H1 (cell line): ENCODE results near the gene SERPINH1. TPM values are rescaled to one million over a fixed set of nuclear protein-coding genes. Genes with fewer than 3 reads are reported as not detected.

Experiments used
- CTCF ChIA-PET: fragments of 300-600 bp; sonication (Branson Sonifier 250); formaldehyde crosslinking; loops from one replicate; lab custom pipeline; 2021; ENCODE audit not compliant: partially characterized antibody; lab: Charles Lee
- POLR2A ChIA-PET: fragments of 300-600 bp; sonication (Branson Sonifier 250); formaldehyde crosslinking; loops from one replicate; lab custom pipeline; 2021; ENCODE audit warnings: inconsistent platforms; ENCODE audit not compliant: partially characterized antibody; lab: Charles Lee
- DNase-seq, 2 experiments: peaks; one replicate each; pipeline versions ENCODE4 v3.0.0 to v3.0.0-alpha.2; 2010 to 2022; ENCODE audit warnings: low spot score in 2 of 2, low read depth in 1 of 2, mixed read lengths in 1 of 2
- FAIRE-seq: peaks from 2 replicates; lab custom pipeline; 2011; peaks lifted over from hg19 to GRCh38; lab: Jason Lieb, UNC
- H2AFZ ChIP-seq: 2 replicates; pipeline ENCODE4 v1.8.1; 2012; ENCODE audit warnings: low read length, inconsistent platforms
- H2AK5ac ChIP-seq: 2 replicates; pipeline ENCODE4 v1.6.1; 2013; ENCODE audit warnings: low read depth, low read length
- H2BK120ac ChIP-seq: replicated peaks from 2 replicates; pipeline ENCODE3; 2013; ENCODE audit warnings: low read depth, low read length, inconsistent platforms
- H2BK12ac ChIP-seq: 2 replicates; pipeline ENCODE4 v1.6.1; 2013; ENCODE audit warnings: low read depth, low read length
- H2BK15ac ChIP-seq: 2 replicates; pipeline ENCODE4 v1.6.1; 2013; ENCODE audit warnings: low read length
- H2BK20ac ChIP-seq: 2 replicates; pipeline ENCODE4 v1.6.1; 2013; ENCODE audit warnings: low read length
- H2BK5ac ChIP-seq: 2 replicates; pipeline ENCODE4 v1.6.1; 2013; ENCODE audit warnings: low read depth, low read length
- H3K14ac ChIP-seq: 2 replicates; pipeline ENCODE4 v1.6.1; 2013; ENCODE audit warnings: inconsistent platforms; ENCODE audit not compliant: insufficient read length
- H3K18ac ChIP-seq: 2 replicates; pipeline ENCODE4 v1.6.1; 2013; ENCODE audit warnings: low read length; ENCODE audit errors: extremely low read depth
- H3K23ac ChIP-seq: 2 replicates; pipeline ENCODE4 v1.6.1; 2013; ENCODE audit warnings: inconsistent platforms; ENCODE audit not compliant: insufficient read length
- H3K23me2 ChIP-seq: 2 replicates; pipeline ENCODE4 v1.6.1; 2013; ENCODE audit warnings: low read depth, low read length
- H3K27ac ChIP-seq: 2 replicates; pipeline ENCODE4 v1.6.1; 2011; ENCODE audit warnings: low read depth, low read length, inconsistent platforms
- H3K27me3 ChIP-seq, 4 experiments: replicated peaks in 1 of 4; 1 replicate in 1 of 4; 2 replicates in 3 of 4; pipeline versions ENCODE4 v1.6.1 to v1.8.1; 2011 to 2013; ENCODE audit warnings: low read length in 3 of 4, mild to moderate bottlenecking in 3 of 4, inconsistent platforms in 2 of 4, mixed read lengths in 2 of 4, moderate library complexity in 1 of 4; ENCODE audit not compliant: control insufficient read depth in 3 of 4, insufficient read depth in 3 of 4; ENCODE audit errors: extremely low read depth in 1 of 4
- H3K36me3 ChIP-seq, 4 experiments: 2 replicates each; pipeline versions ENCODE4 v1.6.1 to v1.8.1; 2011 to 2013; ENCODE audit warnings: mild to moderate bottlenecking in 4 of 4, low read length in 3 of 4, moderate library complexity in 2 of 4, control low read depth in 1 of 4, inconsistent platforms in 1 of 4; ENCODE audit not compliant: insufficient read depth in 4 of 4, control insufficient read depth in 2 of 4
- H3K4ac ChIP-seq: replicated peaks from 2 replicates; pipeline ENCODE3; 2013; ENCODE audit warnings: low read length, low read depth, mixed read lengths, inconsistent platforms; ENCODE audit not compliant: insufficient read length
- H3K4me1 ChIP-seq, 4 experiments: replicated peaks in 1 of 4; 1 replicate in 1 of 4; 2 replicates in 3 of 4; pipeline versions ENCODE4 v1.6.1 to v1.8.1; 2011 to 2013; ENCODE audit warnings: low read length in 3 of 4, inconsistent platforms in 2 of 4, mixed read lengths in 1 of 4; ENCODE audit not compliant: insufficient read depth in 4 of 4, control insufficient read depth in 3 of 4
- H3K4me2 ChIP-seq, 2 experiments: 2 replicates each; pipeline versions ENCODE4 v1.6.1 to v1.8.1; 2011 to 2013; ENCODE audit warnings: low read depth in 2 of 2, low read length in 2 of 2, control low read depth in 1 of 2, inconsistent platforms in 1 of 2, mild to moderate bottlenecking in 1 of 2; ENCODE audit not compliant: insufficient read depth in 1 of 2
- H3K4me3 ChIP-seq, 4 experiments: fragments of 200-600, 300-600 bp in 1 of 4; sonication (generic), shearing (Covaris generic), sonication (Bioruptor Twin) in 1 of 4; 2 replicates each; pipeline versions ENCODE4 v1.5.1 to v1.8.1; 2011 to 2016; ENCODE audit warnings: low read length in 4 of 4, low read depth in 3 of 4, control low read depth in 2 of 4, inconsistent platforms in 2 of 4, mild to moderate bottlenecking in 2 of 4, mixed read lengths in 1 of 4, moderate library complexity in 1 of 4; ENCODE audit not compliant: insufficient read depth in 2 of 4; ENCODE audit errors: extremely low read depth in 1 of 4
- H3K56ac ChIP-seq: replicated peaks from 2 replicates; pipeline ENCODE3; 2013; ENCODE audit warnings: low read depth, mild to moderate bottlenecking, mixed read lengths, low read length, inconsistent platforms; ENCODE audit not compliant: insufficient read length
- H3K79me1 ChIP-seq: 2 replicates; pipeline ENCODE4 v1.6.1; 2013; ENCODE audit warnings: low read depth, low read length, control low read depth
- H3K79me2 ChIP-seq, 2 experiments: 2 replicates each; pipeline versions ENCODE4 v1.6.1 to v1.8.1; 2012 to 2013; ENCODE audit warnings: low read length in 2 of 2, mild to moderate bottlenecking in 2 of 2, inconsistent platforms in 1 of 2; ENCODE audit not compliant: insufficient read depth in 2 of 2, control insufficient read depth in 1 of 2
- H3K9ac ChIP-seq, 4 experiments: replicated peaks in 1 of 4; 1 replicate in 1 of 4; 2 replicates in 3 of 4; pipeline versions ENCODE4 v1.6.1 to v1.8.1; 2011 to 2013; ENCODE audit warnings: low read depth in 3 of 4, low read length in 3 of 4, control low read depth in 2 of 4, mild to moderate bottlenecking in 2 of 4, moderate library complexity in 2 of 4, inconsistent platforms in 1 of 4; ENCODE audit errors: extremely low read depth in 1 of 4
- H3K9me3 ChIP-seq, 2 experiments: 2 replicates each; pipeline versions ENCODE4 v1.6.1 to v1.8.1; 2012 to 2013; ENCODE audit warnings: mild to moderate bottlenecking in 2 of 2, moderate library complexity in 2 of 2, control low read depth in 1 of 2, inconsistent platforms in 1 of 2, low read depth in 1 of 2, low read length in 1 of 2, mixed read lengths in 1 of 2; ENCODE audit not compliant: insufficient read depth in 2 of 2
- H4K20me1 ChIP-seq, 2 experiments: replicated peaks in 1 of 2; 2 replicates each; pipeline versions ENCODE3 to v1.8.1; 2011 to 2013; ENCODE audit warnings: inconsistent platforms in 2 of 2, low read length in 2 of 2, mild to moderate bottlenecking in 1 of 2; ENCODE audit not compliant: insufficient read depth in 2 of 2, control insufficient read depth in 1 of 2
- H4K5ac ChIP-seq: 2 replicates; pipeline ENCODE4 v1.6.1; 2013; ENCODE audit warnings: low read length, low read depth, mixed read lengths, inconsistent platforms; ENCODE audit not compliant: insufficient read length
- H4K8ac ChIP-seq: 2 replicates; pipeline ENCODE4 v1.8.0; 2013; ENCODE audit warnings: mild to moderate bottlenecking, moderate library complexity, low read length, inconsistent platforms; ENCODE audit not compliant: insufficient read depth; ENCODE audit errors: extremely low read depth
- H4K91ac ChIP-seq: replicated peaks from 2 replicates; pipeline ENCODE3; 2013; ENCODE audit warnings: low read length, mixed read lengths, inconsistent platforms; ENCODE audit not compliant: insufficient read length
- BRCA1 ChIP-seq: IDR thresholded peaks from 2 replicates; pipeline ENCODE4 v1.6.1; 2012; ENCODE audit warnings: low read depth, low read length, improper control_type of control experiment
- CHD2 ChIP-seq: IDR thresholded peaks from 2 replicates; pipeline ENCODE4 v1.6.1; 2012; ENCODE audit warnings: low read length, improper control_type of control experiment
- CREB1 ChIP-seq: IDR thresholded peaks from 2 replicates; pipeline ENCODE4 v1.6.1; 2012; ENCODE audit warnings: inconsistent platforms
- EZH2 ChIP-seq: fragments of 200-600 bp; sonication (generic); IDR thresholded peaks from 2 replicates; pipeline ENCODE4 v1.7.1; 2012; ENCODE audit warnings: low read depth, mild to moderate bottlenecking, moderate library complexity, low read length, inconsistent platforms; ENCODE audit not compliant: severe bottlenecking
- HDAC6 ChIP-seq: IDR thresholded peaks from one replicate; pipeline ENCODE4 v1.7.1; 2012; ENCODE audit warnings: low read depth, mild to moderate bottlenecking, inconsistent platforms, low read length, moderate library complexity
- POLR2AphosphoS5 ChIP-seq: IDR thresholded peaks from 2 replicates; pipeline ENCODE4 v1.6.1; 2011; ENCODE audit warnings: low read depth, low read length
- RNF2 ChIP-seq: fragments of 200-900, 300-1000 bp; sonication (generic); IDR thresholded peaks from 2 replicates; pipeline ENCODE4 v1.7.1; 2016; ENCODE audit warnings: borderline replicate concordance, low read depth, mild to moderate bottlenecking, antibody characterized with exemption, low read length; ENCODE audit not compliant: poor library complexity, severe bottlenecking; ENCODE audit errors: missing control alignments
- SP1 ChIP-seq: IDR thresholded peaks from 2 replicates; pipeline ENCODE4 v1.6.1; 2011; ENCODE audit warnings: low read depth, low read length
- SUZ12 ChIP-seq: fragments of 200-600 bp; sonication (generic); IDR thresholded peaks from 2 replicates; pipeline ENCODE4 v1.6.1; 2012; ENCODE audit warnings: mild to moderate bottlenecking, inconsistent platforms, low read length, moderate library complexity, mixed read lengths
- TCF12 ChIP-seq: IDR thresholded peaks from 2 replicates; pipeline ENCODE4 v1.6.1; 2011; ENCODE audit warnings: low read depth, mild to moderate bottlenecking, low read length
- WGBS, 2 experiments: shearing (Covaris generic) in 1 of 2; methylation state at CpG; one replicate each; pipeline versions ENCODE4 v1.1.6 to v1.1.7; 2013 to 2015; ENCODE audit warnings: low lambda C conversion rate in 2 of 2, mixed read lengths in 2 of 2, inconsistent platforms in 1 of 2, low coverage in 1 of 2, missing lambda C conversion rate in 1 of 2; ENCODE audit not compliant: insufficient replicate concordance in 2 of 2, insufficient coverage in 1 of 2, insufficient read length in 1 of 2; ENCODE audit errors: extremely low coverage in 1 of 2, missing lambda C conversion rate in 1 of 2; 5-methylcytosine and 5-hydroxymethylcytosine counted together
- polyA plus RNA-seq, 7 experiments: library from polyadenylated mRNA; depleted of rRNA in 3 of 7; stranded (reverse) in 5 of 7; unstranded in 2 of 7; fragments of >200 nt in 5 of 7; fragments of 200-250 nt in 2 of 7; gene quantifications; 1 replicate in 5 of 7; 2 replicates in 1 of 7; 4 replicates in 1 of 7; pipeline versions ENCODE4 v1.2.1 to v1.2.3, GENCODE V29; 2011 to 2013; ENCODE audit warnings: missing spikeins in 2 of 7, mixed read lengths in 2 of 7
- total RNA-seq: library from RNA; stranded (reverse); fragmentation: NEBNext Ultra II Directional; extraction: Animal tissue kit (Norgen Biotek cat#: 25700); gene quantifications from 2 replicates; pipeline ENCODE4 v1.2.1, GENCODE V29; 2021

Gene SERPINH1
- total and polyA plus RNA-seq, 2 of the 8 experiments (the other 6 are each of a cell fraction or from before 2014, with no cell fraction given): 420 to 621 TPM

DNA sequence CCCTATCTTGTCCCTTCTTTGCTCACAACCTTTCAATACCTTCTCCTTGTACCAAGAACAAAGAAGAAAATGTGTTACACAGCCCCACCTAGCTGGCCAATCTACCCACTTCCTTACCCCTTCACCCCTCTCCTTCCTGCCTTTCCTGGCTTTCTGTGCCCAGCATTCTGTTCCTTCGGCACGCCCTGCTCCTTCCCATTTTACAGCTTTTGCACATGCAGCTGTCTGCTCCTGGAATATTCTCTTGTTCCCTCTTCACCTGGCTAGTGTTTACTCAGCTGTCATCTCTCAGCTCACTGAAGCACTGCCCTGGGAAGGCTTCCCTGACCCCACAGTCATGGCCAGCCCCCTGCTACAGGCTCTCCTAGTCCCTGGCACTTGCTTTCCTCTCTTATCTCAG is 30.7 kb downstream of the SERPINH1 start:
- 47% methylated on average over 2 of the region's 2 CpGs; no CpG with 5 or more reads in 1 of the 2 experiments for WGBS, 2 experiments
- Histone ChIP-seq H3K4ac (no peak overlapping the region), H2BK15ac (no peak overlapping the region), H2BK12ac (no peak overlapping the region), H3K23ac (no peak overlapping the region), H3K4me3 (no peak overlapping the region), H3K23me2 (no peaks in the 10 kb centered on the region; the same call in 1 of the 2 replicates), H3K79me2 (no peaks in the 10 kb centered on the region), H3K18ac (no peak overlapping the region), H2BK5ac (no peak overlapping the region), H3K14ac (no peak overlapping the region), H3K27ac (no peak overlapping the region), H3K4me1 (no peaks in the 10 kb centered on the region), H4K91ac (no peak overlapping the region), H3K36me3 (no peaks in the 10 kb centered on the region), H4K5ac (no peak overlapping the region), H3K9me3 (no peaks in the 10 kb centered on the region), H3K27me3 (no peaks in the 10 kb centered on the region), H2BK120ac (no peak overlapping the region), H3K79me1 (no peaks in the 10 kb centered on the region), H2AFZ (no peak overlapping the region), H4K8ac (no peak overlapping the region), H4K20me1 (no peaks in the 10 kb centered on the region), H3K9ac (no peak overlapping the region), H3K56ac (no peak overlapping the region), H3K4me2 (no peak overlapping the region), H2BK20ac (no peak overlapping the region), H2AK5ac (no peak overlapping the region)
- FAIRE-seq (no peak), DNase-seq (no peak)
- ChIA-PET POLR2A (interaction anchor here (1.1 to 35.1 kb wide), 2 partner anchors 9 to 30 kb away, joined by 3 to 1120 read pairs; partner anchors contain the start of gene SERPINH1), CTCF (interaction anchor here (0.5 to 9.3 kb wide), 7 partner anchors 8 to 117 kb away, joined by 3 to 74 read pairs (median 4); no protein-coding TSS in a partner anchor)
- TF ChIP-seq HDAC6 (no peak), SUZ12 (no peak), BRCA1 (no peak), POLR2AphosphoS5 (no peak), CHD2 (no peak), CREB1 (no peak), EZH2 (no peak), TCF12 (no peak), SP1 (no peak), RNF2 (no peak)
